H1 (cell line): Measurements from ENCODE around the gene STKLD1. TPM values are rescaled to one million over a fixed set of nuclear protein-coding genes. Genes with fewer than 3 reads are reported as not detected.

Experiments
- CTCF ChIA-PET: fragments of 300-600 bp; sonication (Branson Sonifier 250); formaldehyde crosslinking; loops from one replicate; lab custom pipeline; 2021; ENCODE audit not compliant: partially characterized antibody; lab: Charles Lee
- POLR2A ChIA-PET: fragments of 300-600 bp; sonication (Branson Sonifier 250); formaldehyde crosslinking; loops from one replicate; lab custom pipeline; 2021; ENCODE audit warnings: inconsistent platforms; ENCODE audit not compliant: partially characterized antibody; lab: Charles Lee
- DNase-seq, 2 experiments: peaks; one replicate each; pipeline versions ENCODE4 v3.0.0 to v3.0.0-alpha.2; 2010 to 2022; ENCODE audit warnings: low spot score in 2 of 2, low read depth in 1 of 2, mixed read lengths in 1 of 2
- FAIRE-seq: peaks from 2 replicates; lab custom pipeline; 2011; peaks lifted over from hg19 to GRCh38; lab: Jason Lieb, UNC
- H2AFZ ChIP-seq: 2 replicates; pipeline ENCODE4 v1.8.1; 2012; ENCODE audit warnings: low read length, inconsistent platforms
- H2AK5ac ChIP-seq: 2 replicates; pipeline ENCODE4 v1.6.1; 2013; ENCODE audit warnings: low read depth, low read length
- H2BK120ac ChIP-seq: replicated peaks from 2 replicates; pipeline ENCODE3; 2013; ENCODE audit warnings: low read depth, low read length, inconsistent platforms
- H2BK12ac ChIP-seq: 2 replicates; pipeline ENCODE4 v1.6.1; 2013; ENCODE audit warnings: low read depth, low read length
- H2BK15ac ChIP-seq: 2 replicates; pipeline ENCODE4 v1.6.1; 2013; ENCODE audit warnings: low read length
- H2BK20ac ChIP-seq: 2 replicates; pipeline ENCODE4 v1.6.1; 2013; ENCODE audit warnings: low read length
- H2BK5ac ChIP-seq: 2 replicates; pipeline ENCODE4 v1.6.1; 2013; ENCODE audit warnings: low read depth, low read length
- H3K14ac ChIP-seq: 2 replicates; pipeline ENCODE4 v1.6.1; 2013; ENCODE audit warnings: inconsistent platforms; ENCODE audit not compliant: insufficient read length
- H3K18ac ChIP-seq: 2 replicates; pipeline ENCODE4 v1.6.1; 2013; ENCODE audit warnings: low read length; ENCODE audit errors: extremely low read depth
- H3K23ac ChIP-seq: 2 replicates; pipeline ENCODE4 v1.6.1; 2013; ENCODE audit warnings: inconsistent platforms; ENCODE audit not compliant: insufficient read length
- H3K23me2 ChIP-seq: 2 replicates; pipeline ENCODE4 v1.6.1; 2013; ENCODE audit warnings: low read depth, low read length
- H3K27ac ChIP-seq: 2 replicates; pipeline ENCODE4 v1.6.1; 2011; ENCODE audit warnings: low read depth, low read length, inconsistent platforms
- H3K27me3 ChIP-seq, 4 experiments: replicated peaks in 1 of 4; 1 replicate in 1 of 4; 2 replicates in 3 of 4; pipeline versions ENCODE4 v1.6.1 to v1.8.1; 2011 to 2013; ENCODE audit warnings: low read length in 3 of 4, mild to moderate bottlenecking in 3 of 4, inconsistent platforms in 2 of 4, mixed read lengths in 2 of 4, moderate library complexity in 1 of 4; ENCODE audit not compliant: control insufficient read depth in 3 of 4, insufficient read depth in 3 of 4; ENCODE audit errors: extremely low read depth in 1 of 4
- H3K36me3 ChIP-seq, 4 experiments: 2 replicates each; pipeline versions ENCODE4 v1.6.1 to v1.8.1; 2011 to 2013; ENCODE audit warnings: mild to moderate bottlenecking in 4 of 4, low read length in 3 of 4, moderate library complexity in 2 of 4, control low read depth in 1 of 4, inconsistent platforms in 1 of 4; ENCODE audit not compliant: insufficient read depth in 4 of 4, control insufficient read depth in 2 of 4
- H3K4ac ChIP-seq: replicated peaks from 2 replicates; pipeline ENCODE3; 2013; ENCODE audit warnings: low read length, low read depth, mixed read lengths, inconsistent platforms; ENCODE audit not compliant: insufficient read length
- H3K4me1 ChIP-seq, 4 experiments: replicated peaks in 1 of 4; 1 replicate in 1 of 4; 2 replicates in 3 of 4; pipeline versions ENCODE4 v1.6.1 to v1.8.1; 2011 to 2013; ENCODE audit warnings: low read length in 3 of 4, inconsistent platforms in 2 of 4, mixed read lengths in 1 of 4; ENCODE audit not compliant: insufficient read depth in 4 of 4, control insufficient read depth in 3 of 4
- H3K4me2 ChIP-seq, 2 experiments: 2 replicates each; pipeline versions ENCODE4 v1.6.1 to v1.8.1; 2011 to 2013; ENCODE audit warnings: low read depth in 2 of 2, low read length in 2 of 2, control low read depth in 1 of 2, inconsistent platforms in 1 of 2, mild to moderate bottlenecking in 1 of 2; ENCODE audit not compliant: insufficient read depth in 1 of 2
- H3K4me3 ChIP-seq, 4 experiments: fragments of 200-600, 300-600 bp in 1 of 4; sonication (generic), shearing (Covaris generic), sonication (Bioruptor Twin) in 1 of 4; 2 replicates each; pipeline versions ENCODE4 v1.5.1 to v1.8.1; 2011 to 2016; ENCODE audit warnings: low read length in 4 of 4, low read depth in 3 of 4, control low read depth in 2 of 4, inconsistent platforms in 2 of 4, mild to moderate bottlenecking in 2 of 4, mixed read lengths in 1 of 4, moderate library complexity in 1 of 4; ENCODE audit not compliant: insufficient read depth in 2 of 4; ENCODE audit errors: extremely low read depth in 1 of 4
- H3K56ac ChIP-seq: replicated peaks from 2 replicates; pipeline ENCODE3; 2013; ENCODE audit warnings: low read depth, mild to moderate bottlenecking, mixed read lengths, low read length, inconsistent platforms; ENCODE audit not compliant: insufficient read length
- H3K79me1 ChIP-seq: 2 replicates; pipeline ENCODE4 v1.6.1; 2013; ENCODE audit warnings: low read depth, low read length, control low read depth
- H3K79me2 ChIP-seq, 2 experiments: 2 replicates each; pipeline versions ENCODE4 v1.6.1 to v1.8.1; 2012 to 2013; ENCODE audit warnings: low read length in 2 of 2, mild to moderate bottlenecking in 2 of 2, inconsistent platforms in 1 of 2; ENCODE audit not compliant: insufficient read depth in 2 of 2, control insufficient read depth in 1 of 2
- H3K9ac ChIP-seq, 4 experiments: replicated peaks in 1 of 4; 1 replicate in 1 of 4; 2 replicates in 3 of 4; pipeline versions ENCODE4 v1.6.1 to v1.8.1; 2011 to 2013; ENCODE audit warnings: low read depth in 3 of 4, low read length in 3 of 4, control low read depth in 2 of 4, mild to moderate bottlenecking in 2 of 4, moderate library complexity in 2 of 4, inconsistent platforms in 1 of 4; ENCODE audit errors: extremely low read depth in 1 of 4
- H3K9me3 ChIP-seq, 2 experiments: 2 replicates each; pipeline versions ENCODE4 v1.6.1 to v1.8.1; 2012 to 2013; ENCODE audit warnings: mild to moderate bottlenecking in 2 of 2, moderate library complexity in 2 of 2, control low read depth in 1 of 2, inconsistent platforms in 1 of 2, low read depth in 1 of 2, low read length in 1 of 2, mixed read lengths in 1 of 2; ENCODE audit not compliant: insufficient read depth in 2 of 2
- H4K20me1 ChIP-seq, 2 experiments: replicated peaks in 1 of 2; 2 replicates each; pipeline versions ENCODE3 to v1.8.1; 2011 to 2013; ENCODE audit warnings: inconsistent platforms in 2 of 2, low read length in 2 of 2, mild to moderate bottlenecking in 1 of 2; ENCODE audit not compliant: insufficient read depth in 2 of 2, control insufficient read depth in 1 of 2
- H4K5ac ChIP-seq: 2 replicates; pipeline ENCODE4 v1.6.1; 2013; ENCODE audit warnings: low read length, low read depth, mixed read lengths, inconsistent platforms; ENCODE audit not compliant: insufficient read length
- H4K8ac ChIP-seq: 2 replicates; pipeline ENCODE4 v1.8.0; 2013; ENCODE audit warnings: mild to moderate bottlenecking, moderate library complexity, low read length, inconsistent platforms; ENCODE audit not compliant: insufficient read depth; ENCODE audit errors: extremely low read depth
- H4K91ac ChIP-seq: replicated peaks from 2 replicates; pipeline ENCODE3; 2013; ENCODE audit warnings: low read length, mixed read lengths, inconsistent platforms; ENCODE audit not compliant: insufficient read length
- ASH2L ChIP-seq: fragments of 200-600, 300-600 bp; sonication (generic); IDR thresholded peaks from one replicate; pipeline ENCODE4 v1.7.1; 2017; ENCODE audit warnings: low read length
- BACH1 ChIP-seq: IDR thresholded peaks from 2 replicates; pipeline ENCODE4 v1.6.1; 2012; ENCODE audit warnings: low read length, improper control_type of control experiment
- E2F6 ChIP-seq: IDR thresholded peaks from 2 replicates; pipeline ENCODE4 v1.6.1; 2012; ENCODE audit warnings: inconsistent platforms
- MAX ChIP-seq: IDR thresholded peaks from 2 replicates; pipeline ENCODE4 v1.6.1; 2012; ENCODE audit warnings: inconsistent platforms
- RBBP5 ChIP-seq: IDR thresholded peaks from 2 replicates; pipeline ENCODE4 v1.7.1; 2012; ENCODE audit warnings: low read depth, mild to moderate bottlenecking, inconsistent platforms, low read length, moderate library complexity, borderline replicate concordance
- SP4 ChIP-seq: IDR thresholded peaks from 2 replicates; pipeline ENCODE4 v1.6.1; 2012; ENCODE audit warnings: low read length, inconsistent platforms
- USF2 ChIP-seq: IDR thresholded peaks from 2 replicates; pipeline ENCODE4 v1.6.1; 2011; ENCODE audit warnings: low read length, improper control_type of control experiment
- WGBS, 2 experiments: shearing (Covaris generic) in 1 of 2; methylation state at CpG; one replicate each; pipeline versions ENCODE4 v1.1.6 to v1.1.7; 2013 to 2015; ENCODE audit warnings: low lambda C conversion rate in 2 of 2, mixed read lengths in 2 of 2, inconsistent platforms in 1 of 2, low coverage in 1 of 2, missing lambda C conversion rate in 1 of 2; ENCODE audit not compliant: insufficient replicate concordance in 2 of 2, insufficient coverage in 1 of 2, insufficient read length in 1 of 2; ENCODE audit errors: extremely low coverage in 1 of 2, missing lambda C conversion rate in 1 of 2; 5-methylcytosine and 5-hydroxymethylcytosine counted together
- polyA plus RNA-seq, 7 experiments: library from polyadenylated mRNA; depleted of rRNA in 3 of 7; stranded (reverse) in 5 of 7; unstranded in 2 of 7; fragments of >200 nt in 5 of 7; fragments of 200-250 nt in 2 of 7; gene quantifications; 1 replicate in 5 of 7; 2 replicates in 1 of 7; 4 replicates in 1 of 7; pipeline versions ENCODE4 v1.2.1 to v1.2.3, GENCODE V29; 2011 to 2013; ENCODE audit warnings: missing spikeins in 2 of 7, mixed read lengths in 2 of 7
- total RNA-seq: library from RNA; stranded (reverse); fragmentation: NEBNext Ultra II Directional; extraction: Animal tissue kit (Norgen Biotek cat#: 25700); gene quantifications from 2 replicates; pipeline ENCODE4 v1.2.1, GENCODE V29; 2021

Gene STKLD1
- total and polyA plus RNA-seq, 2 of the 8 experiments (the other 6 are each of a cell fraction or from before 2014, with no cell fraction given), result 0.26 TPM; not detected in 1

GRCh38 chr9:133428617-133429101, 52.5 kb downstream of the STKLD1 start:
- no peak overlapping the region for H2BK15ac ChIP-seq
- ChIA-PET CTCF (interaction anchor here (0.9 to 1.2 kb wide), 2 partner anchors 12 to 25 kb away, joined by 3 read pairs; no protein-coding TSS in a partner anchor), POLR2A (interaction anchor here (0.8 to 1.9 kb wide), 8 partner anchors 10 to 78 kb away, joined by 3 to 19 read pairs (median 6); partner anchors contain the start of genes CACFD1 and REXO4)
- H3K27ac ChIP-seq, result no peak overlapping the region
- no peak overlapping the region for H3K14ac ChIP-seq
- no peak overlapping the region for H2AK5ac ChIP-seq
- no peak overlapping the region for H4K5ac ChIP-seq
- DNase-seq (peak in 1 of 2 experiments; percentile 78), FAIRE-seq (no peak)
- H3K36me3 ChIP-seq, result no peaks in the 10 kb centered on the region
- no peaks in the 10 kb centered on the region for H4K20me1 ChIP-seq
- H2BK5ac ChIP-seq, result no peak overlapping the region
- no peak overlapping the region; the same call in 1 of the 2 replicates for H2BK12ac ChIP-seq
- H3K4me2 ChIP-seq, result peak overlapping the region; percentile 59 to 90
- 3% methylated on average over 21 of the region's 57 CpGs; no CpG with 5 or more reads in 1 of the 2 experiments for WGBS, 2 experiments
- no peaks in the 10 kb centered on the region for H3K9me3 ChIP-seq
- no peak overlapping the region for H4K91ac ChIP-seq
- H3K4ac ChIP-seq, result no peak overlapping the region
- H3K23ac ChIP-seq, result no peak overlapping the region
- peak; percentile 61; the same call in 1 of the 2 replicates for TF ChIP-seq USF2
- no peak for TF ChIP-seq SP4
- peak; percentile 70 for TF ChIP-seq E2F6
- TF ChIP-seq RBBP5, result 0 out of 2 replicates have a peak, but pooled peaks have one; percentile 15
- TF ChIP-seq ASH2L, result no peak
- TF ChIP-seq MAX, result peak; percentile 87
- peak; percentile 36; the same call in 1 of the 2 replicates for TF ChIP-seq BACH1
- H2BK20ac ChIP-seq, result no peak overlapping the region
- H3K4me3 ChIP-seq, result peak overlapping the region; percentile 23 to 65 (median 32); a peak in 6 of 8 replicates
- H3K56ac ChIP-seq, result no peak overlapping the region
- H4K8ac ChIP-seq, result no peak overlapping the region
- no peak overlapping the region for H2AFZ ChIP-seq
- H3K9ac ChIP-seq, result no peak overlapping the region
- H3K79me1 ChIP-seq, result no peaks in the 10 kb centered on the region
- peaks cover 7% of the 10 kb centered on the region; the same call in 1 of the 2 replicates for H3K23me2 ChIP-seq
- H3K4me1 ChIP-seq, result peaks cover 0 to 4% (median under 1%) of the 10 kb centered on the region in 4 experiments; a peak in 3 of 7 replicates
- H3K27me3 ChIP-seq, result peaks cover 0 to 11% (median 4%) of the 10 kb centered on the region in 4 experiments; a peak in 5 of 7 replicates
- H3K79me2 ChIP-seq, result no peaks in the 10 kb centered on the region
- H3K18ac ChIP-seq, result no peak overlapping the region
- H2BK120ac ChIP-seq, result no peak overlapping the region
